ENCODE measurements around the gene LYZL2. TPM values are rescaled to one million over a fixed set of nuclear protein-coding genes. Genes with fewer than 3 reads are reported as not detected.

LYZL2 gene
- not detected in 2 replicates for total RNA-seq

DNA sequence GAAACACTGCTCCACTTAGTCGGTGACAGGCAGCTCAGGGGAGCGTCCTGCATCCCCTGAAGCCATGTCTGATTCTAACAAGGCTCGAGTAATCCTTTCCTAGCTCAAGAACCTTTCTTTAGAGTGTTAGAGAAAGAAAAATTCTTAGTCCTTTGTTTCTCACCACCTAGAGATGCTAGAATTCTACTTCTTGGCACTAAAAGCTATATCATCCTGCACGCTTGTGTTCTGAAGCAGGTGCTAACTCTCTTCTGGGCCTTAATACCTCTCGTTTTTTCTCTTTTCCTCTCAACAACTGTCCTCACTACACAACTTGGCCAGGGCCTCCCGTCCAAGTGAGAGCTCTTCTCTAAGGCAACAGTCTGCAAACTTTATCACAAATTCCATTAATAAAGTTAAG lies at the start of gene LYZL2:
Gene LYZL2 (minus strand): TSS at position 101 of the 400 bp plus-strand sequence. CDS start 2,838 bp downstream, outside the sequence.

Other genes with a start within 250 kb of the LYZL2 start
- gene MAP3K8, start 195.6 kb downstream of the LYZL2 start, total RNA-seq: 4.6 and 5.8 TPM in 2 replicates

Data from vein endothelial cell (primary cell).